BE2C (cell line): Measurements from ENCODE around the gene LRATD1.

ENCODE experiments used
- DNase-seq: peaks from one replicate; pipeline ENCODE4 v3.0.0-alpha.2; 2020
- H3K27me3 ChIP-seq: fragments of 250-450 bp; sonication (Bioruptor Pico); 2 replicates; pipeline ENCODE4 v1.5.1; 2020; ENCODE audit warnings: mild to moderate bottlenecking
- H3K36me3 ChIP-seq: fragments of 250-450 bp; sonication (Bioruptor Pico); 2 replicates; pipeline ENCODE4 v1.5.1; 2020; ENCODE audit warnings: mild to moderate bottlenecking
- H3K4me1 ChIP-seq: fragments of 250-450 bp; sonication (Bioruptor Pico); 2 replicates; pipeline ENCODE4 v1.5.1; 2020
- H3K4me3 ChIP-seq: 2 replicates; pipeline ENCODE4 v1.5.1; 2011; ENCODE audit warnings: low read depth, low read length
- H3K9me3 ChIP-seq: fragments of 250-450 bp; sonication (Bioruptor Pico); 2 replicates; pipeline ENCODE4 v1.5.1; 2020
- CTCF ChIP-seq: IDR thresholded peaks from 2 replicates; pipeline ENCODE4 v1.5.1; 2012; ENCODE audit warnings: mild to moderate bottlenecking, low read depth, low read length

LRATD1 gene

GRCh38 chr2:14623237-14623636 lies 9.3 kb upstream of the LRATD1 start:
- TF ChIP-seq CTCF: no peak

DNA sequence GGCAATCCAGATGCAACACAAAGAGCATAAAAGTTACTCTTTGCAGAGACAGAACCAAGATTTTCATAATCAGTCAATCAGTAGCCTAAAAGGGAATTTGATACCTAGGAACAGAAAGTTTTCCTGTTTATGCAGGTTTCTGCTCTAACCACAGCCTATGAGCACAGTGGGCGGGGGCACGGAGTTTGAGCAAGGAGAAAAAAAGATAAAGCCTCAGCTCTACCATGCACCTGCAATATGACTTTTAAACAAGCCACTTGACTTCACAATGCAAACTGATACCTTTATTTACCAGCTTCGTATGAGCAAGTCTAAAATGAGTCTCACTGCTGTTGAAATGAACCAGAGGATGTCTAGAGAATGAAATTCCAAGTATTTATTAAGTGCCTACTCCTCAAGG lies 5.6 kb upstream of the LRATD1 start:
- no peak for TF ChIP-seq CTCF
- no peak for DNase-seq
- H3K4me1 ChIP-seq: no peaks in the 10 kb centered on the region
- H3K27me3 ChIP-seq: peaks cover 41% of the 10 kb centered on the region
- H3K9me3 ChIP-seq: no peaks in the 10 kb centered on the region
- no peak overlapping the region for H3K4me3 ChIP-seq
- no peaks in the 10 kb centered on the region for H3K36me3 ChIP-seq

More at GRCh38 chr2:14623237-14623636, 9.3 kb upstream of the LRATD1 start:
- H3K9me3 ChIP-seq: no peaks in the 10 kb centered on the region
- no peak for DNase-seq
- H3K4me1 ChIP-seq: no peaks in the 10 kb centered on the region
- no peaks in the 10 kb centered on the region for H3K36me3 ChIP-seq
- peaks cover 11% of the 10 kb centered on the region for H3K27me3 ChIP-seq
- no peak overlapping the region for H3K4me3 ChIP-seq

- DNase-seq: no peak
- H3K36me3 ChIP-seq: no peaks in the 10 kb centered on the region
- TF ChIP-seq CTCF: no peak
- H3K4me1 ChIP-seq: no peaks in the 10 kb centered on the region
- H3K27me3 ChIP-seq: peaks cover 61% of the 10 kb centered on the region
- no peaks in the 10 kb centered on the region; the same call in 1 of the 2 replicates for H3K9me3 ChIP-seq
- no peak overlapping the region for H3K4me3 ChIP-seq
Observed at GRCh38 chr2:14628901-14629300, 3.6 kb upstream of the LRATD1 start.

GRCh38 chr2:14631406-14632040 lies 994 bp upstream of the LRATD1 start:
- H3K27me3 ChIP-seq: peaks cover 83% of the 10 kb centered on the region
- no peak overlapping the region for H3K4me3 ChIP-seq

DNA sequence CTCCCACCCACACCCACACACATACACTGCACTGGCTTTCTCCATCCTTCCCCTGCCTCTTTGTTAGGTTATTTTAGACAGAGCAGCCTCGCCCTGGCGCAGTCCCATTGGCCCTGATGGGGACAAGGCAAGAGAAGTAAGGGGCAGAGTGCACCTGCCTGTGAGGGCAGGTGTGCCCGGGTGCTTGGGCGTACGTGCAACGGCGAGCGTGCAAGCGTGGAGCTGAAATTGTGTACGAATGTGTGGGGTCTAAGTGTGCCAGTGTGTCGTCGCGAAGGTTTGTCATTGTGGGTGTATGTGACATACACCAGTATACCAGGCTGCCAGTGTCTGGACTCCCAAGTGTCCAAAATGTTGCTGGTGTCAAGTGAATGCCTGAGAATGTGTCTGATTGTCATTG lies 544 bp downstream of the LRATD1 start:
- Histone ChIP-seq H3K9me3 (no peaks in the 10 kb centered on the region; the same call in 1 of the 2 replicates), H3K4me1 (no peaks in the 10 kb centered on the region), H3K4me3 (peak overlapping the region; percentile 50), H3K36me3 (no peaks in the 10 kb centered on the region), H3K27me3 (peaks cover 90% of the 10 kb centered on the region)
- no peak for TF ChIP-seq CTCF
- peak; percentile 6 for DNase-seq

More at GRCh38 chr2:14631406-14632040, 994 bp upstream of the LRATD1 start:
- Histone ChIP-seq H3K4me1 (no peaks in the 10 kb centered on the region), H3K36me3 (no peaks in the 10 kb centered on the region), H3K9me3 (no peaks in the 10 kb centered on the region; the same call in 1 of the 2 replicates)
- no peak for TF ChIP-seq CTCF
- DNase-seq: no peak

- no peak overlapping the region for H3K4me3 ChIP-seq
- peaks cover 86% of the 10 kb centered on the region for H3K27me3 ChIP-seq
Observed at GRCh38 chr2:14633461-14634181, 1.1 kb downstream of the LRATD1 start.

More at GRCh38 chr2:14633461-14634181, 1.1 kb downstream of the LRATD1 start:
- H3K36me3 ChIP-seq: no peaks in the 10 kb centered on the region
- no peak for DNase-seq
- no peaks in the 10 kb centered on the region; the same call in 1 of the 2 replicates for H3K9me3 ChIP-seq
- TF ChIP-seq CTCF: no peak
- no peaks in the 10 kb centered on the region for H3K4me1 ChIP-seq
